ENCODE results near the gene VASP. TPM values are rescaled to one million over a fixed set of nuclear protein-coding genes. Genes with fewer than 3 reads are reported as not detected.

The VASP gene
- total and polyA plus RNA-seq, 2 donors (not counting 3 experiments of a cell fraction or from before 2014, with no cell fraction given) = 94.3 to 154 TPM

- H3K79me2 ChIP-seq (ENCODE audit: control insufficient read depth, insufficient read depth, low read length) = no peaks in the 10 kb centered on the region
- H3K27me3 ChIP-seq (ENCODE audit: control insufficient read depth in 2 of 2, insufficient read depth in 2 of 2, low read length in 2 of 2) = no peaks in the 10 kb centered on the region
- peak overlapping the region; percentile 74 for H3K4me2 ChIP-seq (ENCODE audit: insufficient read depth, low read length)
- no peaks in the 10 kb centered on the region for H3K9me1 ChIP-seq (replicated peaks; ENCODE audit: control insufficient read depth, extremely low read depth, insufficient read depth, low read length)
- POLR2A ChIA-PET = interaction anchor here (1.3 to 1.9 kb wide), 5 partner anchors 10 to 29 kb away, joined by 3 to 15 read pairs (median 8); no protein-coding TSS in a partner anchor
- TSS peak; percentile 82 for BruUV-seq (replicated peaks)
- dilution Hi-C loops (cut with MboI; ENCODE audit: extremely low pct_ligation_motif_present, low sequenced_read_pairs) (no loop called here), intact Hi-C loops (cut with micrococcal nuclease) (no loop called here)
- H3K27ac ChIP-seq (ENCODE audit: insufficient read depth, low read depth, low read length) = peak overlapping the region; percentile 86
- no peak for TF ChIP-seq POLR2AphosphoS5 (IDR thresholded peaks at IDR 0.05; ENCODE audit: insufficient read depth, low read depth, low read length)
- no peak for TF ChIP-seq MYC (IDR thresholded peaks at IDR 0.05; ENCODE audit: low read depth, low read length)
- TF ChIP-seq POLR2A (IDR thresholded peaks at IDR 0.05; ENCODE audit: low read depth, low read length) = no peak
- TF ChIP-seq JUN (IDR thresholded peaks at IDR 0.05; ENCODE audit: borderline replicate concordance, insufficient read depth, insufficient read length, low read depth) = no peak
- TF ChIP-seq FOS (IDR thresholded peaks at IDR 0.05; ENCODE audit: borderline replicate concordance, insufficient read depth, low read length) = no peak
- TF ChIP-seq EZH2 (IDR thresholded peaks at IDR 0.05; ENCODE audit: borderline replicate concordance, low read depth, low read length, severe bottlenecking) = no peak
- CTCF ChIA-PET = interaction anchor here (0.6 to 9.5 kb wide), 13 partner anchors 9 to 573 kb away, joined by 3 to 174 read pairs (median 7); no protein-coding TSS in a partner anchor
- no peaks in the 10 kb centered on the region for H3K36me3 ChIP-seq (ENCODE audit: control insufficient read depth in 2 of 2, extremely low read depth in 1 of 2, insufficient read depth in 2 of 2, low read length in 2 of 2)
- peaks cover 18% of the 10 kb centered on the region for H3K4me1 ChIP-seq (ENCODE audit: control insufficient read depth, extremely low read depth, insufficient read depth, low read length)
- H3K9ac ChIP-seq (replicated peaks; ENCODE audit: extremely low read depth, insufficient read depth, low read length) = peak overlapping the region; percentile 83
- no peak overlapping the region for H2AFZ ChIP-seq (ENCODE audit: low read depth, low read length)
- H3K9me3 ChIP-seq (replicated peaks; ENCODE audit: control insufficient read depth, insufficient read depth, low read length) = no peaks in the 10 kb centered on the region
- no peak for FAIRE-seq
- H4K20me1 ChIP-seq (replicated peaks; ENCODE audit: control insufficient read depth, extremely low read depth, insufficient read depth, low read length) = no peaks in the 10 kb centered on the region
- DNase-seq (ENCODE audit: low read depth, low spot score) = no peak
- peak overlapping the region; percentile 33 to 59 (median 45) for H3K4me3 ChIP-seq (replicated peaks in 1 of 3; ENCODE audit: insufficient read depth in 1 of 3, low read depth in 1 of 3, low read length in 3 of 3)
Measured at GRCh38 chr19:45468159-45468651, 39.1 kb upstream of the VASP start.

- peak overlapping the region; percentile 83 for H3K9ac ChIP-seq (replicated peaks; ENCODE audit: extremely low read depth, insufficient read depth, low read length)
- no peaks in the 10 kb centered on the region for H3K79me2 ChIP-seq (ENCODE audit: control insufficient read depth, insufficient read depth, low read length)
- peaks cover 18% of the 10 kb centered on the region for H3K4me1 ChIP-seq (ENCODE audit: control insufficient read depth, extremely low read depth, insufficient read depth, low read length)
- DNase-seq (ENCODE audit: low read depth, low spot score) (no peak), FAIRE-seq (no peak)
- intact Hi-C loops (cut with micrococcal nuclease) (loop anchor here (1.0 kb wide), 2 partner anchors 10 to 18 kb away; no protein-coding TSS in a partner anchor), dilution Hi-C loops (cut with MboI; ENCODE audit: extremely low pct_ligation_motif_present, low sequenced_read_pairs) (no loop called here)
- H3K36me3 ChIP-seq (ENCODE audit: control insufficient read depth in 2 of 2, extremely low read depth in 1 of 2, insufficient read depth in 2 of 2, low read length in 2 of 2) = no peaks in the 10 kb centered on the region
- H3K27ac ChIP-seq (ENCODE audit: insufficient read depth, low read depth, low read length) = peak overlapping the region; percentile 86
- no peaks in the 10 kb centered on the region for H3K9me1 ChIP-seq (replicated peaks; ENCODE audit: control insufficient read depth, extremely low read depth, insufficient read depth, low read length)
- ChIA-PET POLR2A (interaction anchor here (0.8 to 1.7 kb wide), 5 partner anchors 10 to 66 kb away, joined by 4 to 15 read pairs (median 7); no protein-coding TSS in a partner anchor), CTCF (interaction anchor here (0.9 to 9.5 kb wide), 12 partner anchors 10 to 300 kb away, joined by 3 to 174 read pairs (median 6); partner anchors contain the start of gene SIX5)
- TSS peak; percentile 53 for BruUV-seq (replicated peaks)
- H2AFZ ChIP-seq (ENCODE audit: low read depth, low read length) = peak overlapping the region; percentile 74
- TF ChIP-seq FOS (IDR thresholded peaks at IDR 0.05; ENCODE audit: borderline replicate concordance, insufficient read depth, low read length) (no peak), GATA2 (IDR thresholded peaks at IDR 0.05; ENCODE audit: insufficient read depth, insufficient read length, low read depth, low read length) (no peak), EZH2 (IDR thresholded peaks at IDR 0.05; ENCODE audit: borderline replicate concordance, low read depth, low read length, severe bottlenecking) (no peak), MYC (IDR thresholded peaks at IDR 0.05; ENCODE audit: low read depth, low read length) (no peak), MAX (IDR thresholded peaks at IDR 0.05; ENCODE audit: insufficient read depth, insufficient read length) (no peak), POLR2AphosphoS5 (IDR thresholded peaks at IDR 0.05; ENCODE audit: insufficient read depth, low read depth, low read length) (no peak), JUN (IDR thresholded peaks at IDR 0.05; ENCODE audit: borderline replicate concordance, insufficient read depth, insufficient read length, low read depth) (no peak), POLR2A (IDR thresholded peaks at IDR 0.05; ENCODE audit: low read depth, low read length) (no peak), CTCF (IDR thresholded peaks at IDR 0.05; ENCODE audit: extremely low read depth in 1 of 2, insufficient read depth in 1 of 2, low read depth in 1 of 2, low read length in 2 of 2) (no peak)
- H3K27me3 ChIP-seq (ENCODE audit: control insufficient read depth in 2 of 2, insufficient read depth in 2 of 2, low read length in 2 of 2) = no peaks in the 10 kb centered on the region
- H4K20me1 ChIP-seq (replicated peaks; ENCODE audit: control insufficient read depth, extremely low read depth, insufficient read depth, low read length) = no peaks in the 10 kb centered on the region
- peak overlapping the region; percentile 33 to 59 (median 45) for H3K4me3 ChIP-seq (replicated peaks in 1 of 3; ENCODE audit: insufficient read depth in 1 of 3, low read depth in 1 of 3, low read length in 3 of 3)
- H3K4me2 ChIP-seq (ENCODE audit: insufficient read depth, low read length) = peak overlapping the region; percentile 74
- H3K9me3 ChIP-seq (replicated peaks; ENCODE audit: control insufficient read depth, insufficient read depth, low read length) = no peaks in the 10 kb centered on the region
Measured at GRCh38 chr19:45468803-45469131, 38.5 kb upstream of the VASP start.
